Osteocyte (in vitro differentiated cells): ENCODE results near the gene CNPY3. TPM values are rescaled to one million over a fixed set of nuclear protein-coding genes. Genes with fewer than 3 reads are reported as not detected.

ENCODE experiments used
- DNase-seq: peaks from one replicate; pipeline ENCODE4 v3.0.0; 2021; ENCODE audit warnings: mixed read lengths; ENCODE audit not compliant: unreplicated experiment; ENCODE audit errors: extremely low spot score
- H3K27ac Mint-ChIP-seq: one replicate; pipeline ENCODE4 v1.8.0; 2021; ENCODE audit warnings: mild to moderate bottlenecking, mixed read lengths; ENCODE audit not compliant: unreplicated experiment
- H3K27me3 Mint-ChIP-seq: one replicate; pipeline ENCODE4 v1.8.0; 2021; ENCODE audit warnings: mixed read lengths; ENCODE audit not compliant: unreplicated experiment
- H3K36me3 Mint-ChIP-seq: one replicate; pipeline ENCODE4 v1.8.0; 2021; ENCODE audit warnings: mixed read lengths; ENCODE audit not compliant: unreplicated experiment
- H3K4me1 Mint-ChIP-seq: one replicate; pipeline ENCODE4 v1.8.0; 2021; ENCODE audit warnings: mixed read lengths; ENCODE audit not compliant: unreplicated experiment
- H3K4me3 Mint-ChIP-seq: one replicate; pipeline ENCODE4 v1.8.0; 2021; ENCODE audit warnings: mild to moderate bottlenecking, moderate library complexity, mixed read lengths; ENCODE audit not compliant: unreplicated experiment
- H3K9me3 Mint-ChIP-seq: one replicate; pipeline ENCODE4 v1.8.0; 2021; ENCODE audit warnings: mixed read lengths; ENCODE audit not compliant: unreplicated experiment
- total RNA-seq: library from RNA; stranded (reverse); gene quantifications from 2 replicates; pipeline ENCODE4 v1.2.1, GENCODE V29; 2021
- TF ChIP-seq, protein P1 (sequence below): fragments of 200-600 bp; sonication (generic); IDR thresholded peaks from 2 replicates; pipeline ENCODE4 v1.5.0; 2021; ENCODE audit warnings: antibody characterized with exemption, mild to moderate bottlenecking, moderate library complexity

The CNPY3 gene
- total RNA-seq, 1 donor from 2014 or later, result 69.0 TPM

- H3K36me3 Mint-ChIP-seq, result peaks cover 20% of the 10 kb centered on the region
- no peak overlapping the region for H3K4me3 Mint-ChIP-seq
- no peaks in the 10 kb centered on the region for H3K27me3 Mint-ChIP-seq
- peaks cover 17% of the 10 kb centered on the region for H3K4me1 Mint-ChIP-seq
- no peaks in the 10 kb centered on the region for H3K9me3 Mint-ChIP-seq
- H3K27ac Mint-ChIP-seq, result no peak overlapping the region
- TF ChIP-seq, protein P1, sequence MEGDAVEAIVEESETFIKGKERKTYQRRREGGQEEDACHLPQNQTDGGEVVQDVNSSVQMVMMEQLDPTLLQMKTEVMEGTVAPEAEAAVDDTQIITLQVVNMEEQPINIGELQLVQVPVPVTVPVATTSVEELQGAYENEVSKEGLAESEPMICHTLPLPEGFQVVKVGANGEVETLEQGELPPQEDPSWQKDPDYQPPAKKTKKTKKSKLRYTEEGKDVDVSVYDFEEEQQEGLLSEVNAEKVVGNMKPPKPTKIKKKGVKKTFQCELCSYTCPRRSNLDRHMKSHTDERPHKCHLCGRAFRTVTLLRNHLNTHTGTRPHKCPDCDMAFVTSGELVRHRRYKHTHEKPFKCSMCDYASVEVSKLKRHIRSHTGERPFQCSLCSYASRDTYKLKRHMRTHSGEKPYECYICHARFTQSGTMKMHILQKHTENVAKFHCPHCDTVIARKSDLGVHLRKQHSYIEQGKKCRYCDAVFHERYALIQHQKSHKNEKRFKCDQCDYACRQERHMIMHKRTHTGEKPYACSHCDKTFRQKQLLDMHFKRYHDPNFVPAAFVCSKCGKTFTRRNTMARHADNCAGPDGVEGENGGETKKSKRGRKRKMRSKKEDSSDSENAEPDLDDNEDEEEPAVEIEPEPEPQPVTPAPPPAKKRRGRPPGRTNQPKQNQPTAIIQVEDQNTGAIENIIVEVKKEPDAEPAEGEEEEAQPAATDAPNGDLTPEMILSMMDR, result no peak
- DNase-seq, result no peak
These were observed 34.0 kb downstream of the CNPY3 start for GRCh38 chr6:42963179-42963854.

DNA sequence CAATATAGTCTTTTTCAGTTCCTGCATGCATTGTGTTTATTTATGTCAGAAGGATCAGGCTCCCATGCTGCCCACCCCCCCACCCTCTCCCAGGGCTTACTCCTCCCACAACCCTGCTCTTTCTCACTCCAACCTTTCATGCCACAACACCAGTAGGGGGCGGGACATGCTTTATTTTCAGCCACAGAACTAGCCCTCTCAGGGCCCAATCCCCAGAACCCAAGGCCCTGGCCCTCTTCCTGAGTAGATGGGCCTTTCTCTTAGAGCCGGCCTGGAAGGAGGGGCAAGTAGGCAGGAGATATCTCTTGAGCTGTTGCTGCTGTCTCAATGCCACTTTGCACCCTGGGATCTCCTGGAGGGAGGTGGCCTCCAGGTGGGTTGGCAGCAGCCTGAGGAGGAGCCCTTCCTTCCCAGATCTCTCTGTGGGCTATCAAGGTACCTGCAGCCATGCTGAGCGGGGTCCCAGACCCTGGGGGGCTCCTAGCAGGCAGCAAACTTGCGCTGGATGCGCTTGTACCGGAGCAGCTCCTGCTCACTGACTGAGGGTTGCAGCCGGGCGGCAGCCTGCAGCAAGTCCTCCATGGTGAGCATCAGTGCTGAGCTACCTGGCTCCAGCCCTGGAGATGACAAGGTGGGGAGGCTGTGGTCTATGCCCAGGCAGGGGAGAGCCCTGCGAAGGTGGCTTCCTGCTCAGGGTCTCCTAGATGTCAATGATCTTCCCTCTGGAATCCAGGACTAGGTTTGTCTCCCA is 34.8 kb downstream of the CNPY3 start:
- TF ChIP-seq, protein P1, result peak; percentile 30
- Mint-ChIP-seq H3K36me3 (peaks cover 22% of the 10 kb centered on the region), H3K27me3 (no peaks in the 10 kb centered on the region), H3K4me3 (no peak overlapping the region), H3K4me1 (peaks cover 17% of the 10 kb centered on the region), H3K9me3 (no peaks in the 10 kb centered on the region), H3K27ac (no peak overlapping the region)
- DNase-seq, result no peak

DNA sequence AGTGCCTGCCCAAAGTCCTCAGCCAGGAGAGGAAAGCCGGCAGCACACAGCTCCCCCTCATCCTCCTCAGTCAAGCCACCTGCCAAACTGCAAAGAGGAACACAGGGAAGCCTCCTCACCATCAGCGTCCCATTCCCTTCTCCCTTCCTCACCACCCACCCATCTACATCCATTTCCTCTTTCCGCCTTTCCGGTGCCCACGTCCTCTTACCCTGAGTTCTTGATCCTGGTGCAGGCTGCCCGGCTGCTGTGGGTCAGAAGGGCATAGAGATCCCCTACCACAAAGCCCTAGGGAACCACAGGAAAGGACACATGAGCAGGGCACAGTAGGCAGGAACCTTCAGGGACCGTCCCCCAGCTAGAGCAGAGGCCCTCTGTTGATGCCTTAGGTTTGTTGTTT is 37.3 kb downstream of the CNPY3 start:
- Mint-ChIP-seq H3K9me3 (no peaks in the 10 kb centered on the region), H3K4me3 (no peak overlapping the region), H3K4me1 (no peaks in the 10 kb centered on the region), H3K27me3 (no peaks in the 10 kb centered on the region), H3K36me3 (peaks cover 23% of the 10 kb centered on the region), H3K27ac (no peak overlapping the region)
- no peak for DNase-seq
- TF ChIP-seq, protein P1, result no peak

- no peaks in the 10 kb centered on the region for H3K9me3 Mint-ChIP-seq
- no peak overlapping the region for H3K4me3 Mint-ChIP-seq
- H3K4me1 Mint-ChIP-seq, result no peaks in the 10 kb centered on the region
- peaks cover 24% of the 10 kb centered on the region for H3K36me3 Mint-ChIP-seq
- H3K27me3 Mint-ChIP-seq, result no peaks in the 10 kb centered on the region
- H3K27ac Mint-ChIP-seq, result no peak overlapping the region
- DNase-seq, result no peak
- TF ChIP-seq, protein P1, result no peak
These were observed 37.9 kb downstream of the CNPY3 start for GRCh38 chr6:42967228-42967627.

DNA sequence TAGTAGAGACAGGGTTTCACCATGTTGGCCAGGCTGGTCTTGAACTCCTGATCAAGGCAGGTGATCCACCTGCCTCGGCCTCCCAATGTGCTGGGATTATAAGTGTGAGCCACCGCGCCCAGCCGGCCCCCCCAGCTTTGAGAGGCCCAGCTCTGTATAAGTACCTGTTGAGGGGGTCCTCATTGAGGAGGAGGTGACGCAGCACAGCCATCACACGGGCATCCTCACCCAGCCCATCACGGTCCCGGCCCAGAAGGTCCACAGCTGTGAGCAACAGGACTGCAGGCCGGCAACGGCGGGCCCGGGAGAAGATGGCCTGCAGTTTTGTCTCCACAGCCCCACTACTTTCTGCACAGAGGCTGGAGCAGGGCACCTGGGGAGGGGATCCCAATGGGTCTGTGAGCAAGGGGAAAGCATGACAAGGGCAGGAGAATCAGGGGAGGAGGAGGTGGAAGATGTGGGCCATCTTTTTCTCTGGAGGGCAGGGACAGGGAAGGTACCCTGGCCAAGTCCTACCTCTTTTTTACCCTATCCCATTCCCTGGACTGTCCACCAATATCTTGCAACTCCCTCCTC is 38.9 kb downstream of the CNPY3 start:
- no peaks in the 10 kb centered on the region for H3K4me1 Mint-ChIP-seq
- no peak overlapping the region for H3K27ac Mint-ChIP-seq
- TF ChIP-seq, protein P1, result no peak
- no peak overlapping the region for H3K4me3 Mint-ChIP-seq
- no peak for DNase-seq
- H3K27me3 Mint-ChIP-seq, result no peaks in the 10 kb centered on the region
- peaks cover 18% of the 10 kb centered on the region for H3K36me3 Mint-ChIP-seq
- no peaks in the 10 kb centered on the region for H3K9me3 Mint-ChIP-seq
